NOMO-1 (cell line): ENCODE results near the gene TIRAP.
"Not testable (repeated sequence)": the region's sequence is repeated elsewhere in the genome, so short reads cannot be mapped to it uniquely, and the experiment has no call there.

Experiments
- DNase-seq, 2 experiments: peaks; one replicate each; lab custom pipeline; 2025; ENCODE audit not compliant: unreplicated experiment in 2 of 2; lab: John Stamatoyannopoulos, UW

The TIRAP gene, protein sequence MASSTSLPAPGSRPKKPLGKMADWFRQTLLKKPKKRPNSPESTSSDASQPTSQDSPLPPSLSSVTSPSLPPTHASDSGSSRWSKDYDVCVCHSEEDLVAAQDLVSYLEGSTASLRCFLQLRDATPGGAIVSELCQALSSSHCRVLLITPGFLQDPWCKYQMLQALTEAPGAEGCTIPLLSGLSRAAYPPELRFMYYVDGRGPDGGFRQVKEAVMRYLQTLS

DNA sequence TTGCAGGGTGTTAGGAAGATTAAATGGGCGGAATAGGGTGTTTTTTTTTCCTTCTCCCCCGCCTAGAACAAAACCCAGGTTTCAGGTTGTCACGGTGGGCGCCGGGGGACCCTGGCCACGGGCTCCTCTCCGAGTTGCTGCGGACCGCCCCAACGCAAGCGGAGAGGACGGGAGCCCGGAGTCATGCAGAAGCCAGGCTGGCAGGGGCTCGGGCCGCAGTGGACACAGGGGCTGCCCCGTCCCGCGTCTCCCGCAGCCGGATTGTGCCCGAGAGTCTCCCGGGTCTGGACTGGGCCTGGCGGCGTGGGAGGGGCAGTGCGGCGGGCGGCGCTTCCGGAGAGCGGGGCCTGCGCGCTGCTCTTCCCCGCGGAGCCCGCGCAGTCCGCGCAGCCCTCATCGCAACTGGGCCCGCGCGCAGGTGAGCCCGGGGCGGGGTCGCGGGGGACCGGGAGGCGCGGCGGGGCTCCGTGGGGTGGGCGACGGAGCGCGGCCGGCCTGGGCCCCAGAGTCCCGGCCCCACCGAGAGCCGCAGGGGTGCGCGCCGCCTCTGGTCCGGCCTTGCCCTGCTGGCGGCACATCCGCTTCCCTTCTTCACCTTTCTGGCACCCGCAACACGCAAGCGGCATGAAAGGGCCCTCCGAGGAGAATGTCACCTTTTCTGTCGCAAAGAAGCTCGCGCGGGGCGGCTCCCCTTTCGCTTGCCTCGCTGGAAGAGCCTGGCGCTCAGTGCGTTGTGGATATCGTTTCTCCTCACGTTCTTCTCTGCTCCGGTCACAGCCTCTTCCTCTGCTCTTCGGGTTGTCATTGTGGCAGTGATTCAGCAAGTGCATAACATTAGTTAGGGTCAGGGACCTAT, at the start of gene TIRAP:
Gene TIRAP, plus strand, starts transcription at position 358 of the 856 bp plus-strand sequence. CDS start 7,802 bp downstream, outside the sequence.
- DNase-seq = peak; percentile 40 to 62

DNA sequence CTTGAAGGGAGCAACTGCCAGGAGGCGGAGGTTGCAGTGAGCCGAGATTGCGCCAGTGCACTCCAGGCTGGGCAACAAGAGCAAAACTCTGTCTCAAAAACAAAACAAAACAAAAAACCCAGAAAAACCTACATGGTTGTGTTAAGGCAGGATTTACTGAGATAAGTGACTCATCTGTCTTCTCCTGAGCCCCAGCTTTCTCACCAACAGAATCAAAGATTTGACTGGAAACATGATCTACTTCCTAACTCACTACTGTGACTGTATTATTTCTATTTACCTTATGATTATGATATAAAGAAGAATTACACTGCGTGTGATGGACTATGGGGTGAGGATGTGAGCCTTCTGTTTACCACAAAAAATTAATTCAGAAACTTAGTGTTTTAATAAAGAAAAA, 49.5 kb upstream of the TIRAP start:
- DNase-seq = no peak

DNA sequence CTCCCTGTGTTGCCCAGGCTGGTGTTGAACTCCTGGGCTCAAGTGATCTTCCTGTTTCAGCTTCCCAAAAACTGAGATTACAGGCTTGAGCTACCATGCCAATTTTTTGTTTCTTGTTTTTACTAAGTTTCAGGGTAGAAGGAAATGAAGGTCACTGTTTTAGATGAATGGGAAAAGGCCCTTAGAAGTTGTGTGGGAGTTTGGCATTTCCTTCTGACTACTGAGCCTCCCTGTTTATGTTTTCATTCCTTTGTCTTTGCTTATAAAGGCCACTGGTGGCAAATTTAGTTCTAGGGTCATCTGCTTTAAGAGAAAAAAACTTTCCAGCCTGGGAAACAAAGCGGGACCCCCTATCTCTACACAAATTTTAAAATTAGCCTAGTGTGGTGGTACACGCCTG, 36.3 kb upstream of the TIRAP start:
- no peak for DNase-seq

DNA sequence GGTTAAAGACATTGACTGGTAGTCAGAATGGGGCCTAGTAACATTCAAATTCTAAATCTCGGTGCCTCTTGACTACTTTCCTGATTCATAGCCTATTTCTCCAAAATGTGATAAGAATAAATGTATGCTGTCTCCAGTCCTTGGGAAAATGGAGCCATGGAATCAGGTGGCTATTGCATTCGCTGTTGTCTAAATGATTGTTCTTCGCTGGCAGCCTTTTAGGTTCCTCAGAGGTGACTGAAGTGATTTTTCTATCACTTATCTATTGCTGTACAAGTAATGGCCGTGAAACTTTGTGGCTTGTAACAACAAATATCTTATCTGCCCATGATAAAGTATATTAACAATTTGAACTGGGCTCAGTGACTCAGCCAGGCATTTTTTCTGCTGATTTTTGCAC, 29.6 kb upstream of the TIRAP start:
- no peak for DNase-seq

DNA sequence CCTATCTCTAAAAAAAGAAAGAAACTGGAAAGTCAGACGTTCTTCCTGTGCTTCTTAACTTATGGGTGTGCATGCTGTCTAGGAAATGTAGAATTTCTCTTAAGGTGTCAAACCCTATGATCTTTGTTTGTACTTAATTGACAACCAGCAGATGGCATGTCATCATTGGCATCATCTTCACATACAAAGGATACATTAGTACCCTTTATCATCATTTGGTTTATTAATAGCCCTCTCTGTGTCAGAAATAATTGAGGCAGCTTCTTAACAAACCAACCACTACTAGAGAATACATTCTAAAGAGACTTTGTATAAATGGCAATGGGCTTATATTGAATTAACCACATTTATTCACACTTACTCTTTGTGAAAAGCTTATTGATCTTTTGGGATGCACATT, 28.1 kb upstream of the TIRAP start:
- DNase-seq = no peak

DNA sequence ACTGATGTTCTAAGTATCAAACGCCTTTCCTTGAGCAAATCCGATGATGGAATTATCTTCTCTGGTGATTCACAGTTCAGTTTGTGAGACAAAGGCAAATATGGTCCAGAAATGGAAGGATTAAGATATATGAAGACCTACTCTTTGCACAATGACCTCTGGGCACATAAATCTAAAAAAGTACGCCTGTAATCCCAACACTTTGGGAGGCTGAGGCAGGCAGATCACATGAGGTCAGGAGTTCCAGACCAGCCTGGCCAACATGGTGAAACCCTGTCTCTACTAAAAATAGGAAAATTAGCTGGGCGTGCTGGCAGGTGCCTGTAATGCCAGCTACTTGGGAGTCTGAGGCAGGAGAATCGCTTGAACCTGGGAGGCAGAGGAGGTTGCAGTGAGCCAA, 27.4 kb upstream of the TIRAP start:
- not testable (repeated sequence) for DNase-seq

DNA sequence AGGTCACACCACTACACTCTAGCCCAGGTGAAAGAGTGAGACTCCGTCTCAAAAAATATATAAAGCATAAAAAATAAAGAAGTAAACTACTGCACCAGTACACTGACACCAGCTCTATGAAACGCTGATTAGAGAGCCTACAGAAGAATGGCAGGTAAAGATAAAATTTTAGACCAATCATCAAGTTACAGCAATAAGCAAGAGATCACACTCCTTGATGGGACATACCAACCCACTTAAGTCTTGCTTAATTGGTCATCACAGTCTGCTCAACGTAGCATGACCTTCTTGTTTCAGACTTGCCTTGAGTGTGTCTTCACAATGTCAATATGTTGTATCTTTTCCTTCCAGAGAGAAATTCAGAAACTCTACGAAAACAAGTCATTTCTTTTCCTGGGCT, 26.7 kb upstream of the TIRAP start:
- no peak for DNase-seq

DNA sequence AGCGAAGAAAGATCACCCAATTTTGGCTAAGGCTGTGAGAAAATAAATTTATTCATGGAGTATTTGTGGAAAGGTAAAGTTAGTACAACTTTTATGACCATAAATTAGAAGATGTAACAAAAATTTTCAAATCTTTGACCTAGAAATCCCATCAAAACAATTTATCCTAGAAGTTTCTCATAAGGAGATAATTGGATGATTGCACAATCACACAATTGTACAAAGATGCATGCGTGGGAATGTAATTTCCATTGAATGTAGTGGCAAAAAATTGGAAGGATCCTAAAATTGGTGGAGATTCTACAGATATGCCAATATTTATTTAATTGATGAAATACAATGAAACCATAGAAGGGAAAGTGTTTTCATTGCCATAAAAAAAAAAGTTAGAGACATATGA, 25.7 kb upstream of the TIRAP start:
- DNase-seq = no peak

DNA sequence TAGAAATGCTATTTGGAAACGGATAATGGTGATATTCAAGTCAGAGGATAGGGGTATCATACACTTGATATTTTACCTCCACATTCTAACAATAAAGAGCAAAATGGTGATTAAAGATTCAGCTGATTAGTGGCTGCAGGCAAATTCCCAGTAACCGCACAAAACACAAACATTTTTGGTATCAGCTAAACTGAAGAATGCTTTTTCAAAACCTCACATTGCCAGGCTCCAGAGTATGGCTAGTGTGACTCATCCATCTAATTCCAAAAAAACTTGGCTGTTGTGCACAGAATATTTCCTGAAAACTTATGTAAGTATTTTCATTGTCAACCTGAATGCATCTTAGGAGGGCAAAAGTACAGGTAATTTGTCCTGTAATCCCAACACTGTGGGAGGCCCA, 25.1 kb upstream of the TIRAP start:
- no peak for DNase-seq

DNA sequence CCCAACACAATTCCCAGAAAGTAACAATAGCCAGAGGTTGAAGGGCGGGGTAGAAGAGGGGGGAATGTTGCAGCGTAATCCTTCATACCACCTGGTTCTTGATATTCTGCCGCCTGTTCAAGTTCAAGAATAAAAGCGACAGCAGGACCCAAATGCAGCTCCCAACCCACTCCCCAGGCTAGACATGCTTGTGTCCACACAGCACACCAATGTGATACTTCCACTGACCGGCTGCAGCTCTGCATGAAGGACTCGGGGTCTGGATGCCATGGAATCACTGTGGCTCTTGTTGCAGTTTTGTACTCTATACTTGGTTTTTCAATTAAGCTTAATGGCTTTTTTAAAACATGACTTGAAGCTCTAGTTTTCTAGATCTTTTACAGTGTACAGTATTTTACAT, 20.7 kb upstream of the TIRAP start:
- DNase-seq = no peak

DNA sequence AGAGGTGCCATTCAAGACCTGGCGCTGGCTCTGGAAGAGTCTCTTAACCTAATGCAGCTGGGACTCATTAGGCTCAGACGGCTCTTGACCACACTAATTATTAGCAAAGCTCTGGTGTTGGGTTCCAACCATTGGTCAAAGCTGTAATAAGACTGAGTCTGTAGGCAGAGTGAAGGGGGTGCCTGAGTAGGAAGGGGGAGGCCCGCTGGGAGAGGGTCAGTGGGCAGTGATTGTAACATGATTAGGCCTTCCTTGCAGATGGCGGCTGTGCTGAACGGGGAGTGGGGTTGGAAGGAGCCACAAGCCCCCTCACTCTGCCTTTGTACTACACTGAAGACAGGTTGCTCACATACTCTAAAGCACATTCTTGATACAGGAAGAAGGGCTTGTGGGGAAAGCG, 19.4 kb upstream of the TIRAP start:
- DNase-seq = no peak

DNA sequence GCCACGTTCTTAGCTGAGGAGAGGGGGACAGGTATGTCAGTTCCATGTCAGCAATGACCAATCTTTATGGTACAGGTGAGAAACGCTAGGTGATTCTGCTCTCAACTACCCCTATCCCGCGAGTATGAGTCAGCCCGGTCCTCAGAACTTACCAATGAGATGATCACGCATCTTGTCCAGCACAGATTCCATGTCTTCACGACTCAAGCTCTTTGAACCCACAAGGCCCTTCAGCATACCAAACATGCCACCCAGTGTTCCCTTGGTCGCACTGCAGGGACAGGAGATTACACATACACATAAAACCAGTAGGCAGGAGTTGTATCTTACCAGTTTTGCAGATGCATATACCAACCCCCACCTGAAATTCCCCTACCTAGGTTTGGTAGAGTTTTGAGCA, 17.1 kb upstream of the TIRAP start:
- no peak for DNase-seq

DNA sequence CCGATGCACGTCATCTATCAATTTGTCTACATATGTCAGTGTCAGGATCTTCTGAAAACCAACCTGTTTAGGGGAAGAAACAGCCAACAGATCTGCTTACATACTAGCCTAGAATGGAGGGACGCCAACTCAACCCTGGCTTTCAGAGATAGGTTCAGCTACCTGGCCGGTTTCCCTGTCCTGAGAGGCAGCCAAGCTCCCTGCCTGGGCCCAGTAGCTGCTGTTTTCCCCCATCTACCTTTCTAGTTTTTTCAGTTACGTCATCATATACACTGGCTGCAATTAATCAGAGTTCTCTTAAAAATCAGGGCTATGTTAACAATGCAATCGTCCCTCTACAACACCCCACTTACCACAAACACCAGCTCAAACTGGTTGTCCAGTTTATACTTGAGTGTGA, 15.2 kb upstream of the TIRAP start:
- no peak for DNase-seq

DNA sequence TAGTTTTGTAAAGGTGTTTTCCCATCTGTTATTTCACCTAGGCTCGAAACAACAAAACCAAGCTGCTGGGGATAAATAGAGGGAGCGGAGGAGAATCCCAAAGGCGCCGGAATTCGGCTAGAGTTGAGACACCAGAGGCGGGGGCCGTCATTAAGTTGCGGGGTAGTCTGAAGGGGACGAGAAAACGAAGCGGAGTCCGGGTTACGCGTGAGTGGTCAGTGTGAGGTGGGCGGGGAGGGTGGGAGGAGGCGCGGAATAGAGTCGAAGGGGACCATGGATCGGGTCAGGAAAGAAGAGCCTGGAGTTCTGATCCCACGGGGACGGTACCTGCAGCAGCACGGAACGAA, 14.6 kb upstream of the TIRAP start:
- DNase-seq = no peak

DNA sequence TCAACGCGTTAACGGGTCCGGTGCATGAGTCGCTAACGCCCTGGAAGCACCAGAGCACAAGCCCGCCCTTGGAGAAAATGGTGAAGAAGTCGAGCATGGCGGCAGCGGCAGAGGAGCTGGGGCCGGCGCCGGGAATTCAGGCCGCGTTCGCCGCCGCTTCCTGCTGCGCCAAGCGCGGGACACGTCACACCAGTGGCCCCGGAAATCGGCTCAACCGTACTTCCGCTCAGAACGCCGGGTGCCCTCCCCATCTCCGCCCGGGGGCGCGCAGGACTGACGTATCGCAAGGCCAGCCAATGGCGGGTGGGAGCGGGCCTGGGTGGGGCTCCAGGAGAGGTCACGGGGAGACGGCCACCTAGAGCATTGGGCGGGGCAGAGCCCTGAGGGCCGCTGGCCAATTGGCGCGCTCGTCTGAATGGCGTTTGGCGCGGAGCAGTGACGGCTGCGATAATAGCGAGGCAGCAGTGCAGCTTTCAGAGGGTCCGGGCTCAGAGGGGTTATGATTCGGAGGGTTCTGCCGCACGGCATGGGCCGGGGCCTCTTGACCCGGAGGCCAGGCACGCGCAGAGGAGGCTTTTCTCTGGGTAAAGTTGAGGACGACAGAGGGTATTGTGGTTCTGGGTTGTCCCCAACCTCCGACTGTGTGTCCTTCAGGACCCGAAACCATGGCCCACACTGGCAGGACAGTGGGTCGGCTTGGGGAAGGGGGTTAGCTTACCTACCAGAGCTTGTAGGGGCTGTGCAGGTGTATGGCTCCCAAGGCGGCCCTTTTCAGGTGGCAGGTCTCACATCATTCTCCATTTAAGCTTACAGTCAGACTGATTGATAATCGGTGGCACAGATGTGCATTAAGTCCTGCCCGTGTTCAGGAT, 13.9 kb upstream of the TIRAP start, which contains the start of the genes FOXRED1 and SRPRA:
Gene FOXRED1, plus strand, starts transcription at position 447 of the 872 bp plus-strand sequence. Its CDS starts 53 bp downstream, at position 500.
Gene SRPRA, minus strand, starts transcription at position 188 of the 872 bp plus-strand sequence. Its CDS starts 91 bp downstream, at position 97.
- DNase-seq = peak; percentile 97 to 99

DNA sequence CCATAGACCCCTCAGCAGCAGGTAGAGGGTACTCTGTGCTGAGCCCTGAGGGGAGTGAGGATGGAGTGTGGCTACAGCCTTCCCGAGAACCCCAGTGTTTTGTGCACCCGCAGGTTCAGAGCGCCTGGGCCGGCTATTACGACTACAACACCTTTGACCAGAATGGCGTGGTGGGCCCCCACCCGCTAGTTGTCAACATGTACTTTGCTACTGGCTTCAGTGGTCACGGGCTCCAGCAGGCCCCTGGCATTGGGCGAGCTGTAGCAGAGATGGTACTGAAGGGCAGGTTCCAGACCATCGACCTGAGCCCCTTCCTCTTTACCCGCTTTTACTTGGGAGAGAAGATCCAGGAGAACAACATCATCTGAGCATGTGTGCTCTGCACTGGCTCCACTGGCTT, 5.6 kb upstream of the TIRAP start:
- DNase-seq = no peak

DNA sequence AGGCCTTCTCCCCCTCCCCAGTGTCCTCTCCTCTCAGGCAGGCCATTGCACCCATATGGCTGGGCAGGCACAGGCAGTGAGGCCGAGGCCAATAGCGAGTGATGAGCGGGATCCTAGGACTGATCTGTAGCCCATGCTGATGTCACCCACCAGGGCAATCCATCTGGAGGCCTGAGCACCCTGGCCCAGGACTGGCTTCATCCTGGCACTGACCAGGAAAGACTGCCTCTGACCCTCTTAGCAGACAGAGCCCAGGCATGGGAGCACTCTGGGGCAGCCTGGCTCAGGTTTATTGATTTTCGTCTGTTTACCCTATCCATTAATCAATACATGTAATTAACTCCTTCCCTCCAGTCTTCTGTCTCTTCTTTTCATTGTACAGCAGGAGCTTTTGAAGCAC, 5.1 kb upstream of the TIRAP start:
- no peak for DNase-seq

DNA sequence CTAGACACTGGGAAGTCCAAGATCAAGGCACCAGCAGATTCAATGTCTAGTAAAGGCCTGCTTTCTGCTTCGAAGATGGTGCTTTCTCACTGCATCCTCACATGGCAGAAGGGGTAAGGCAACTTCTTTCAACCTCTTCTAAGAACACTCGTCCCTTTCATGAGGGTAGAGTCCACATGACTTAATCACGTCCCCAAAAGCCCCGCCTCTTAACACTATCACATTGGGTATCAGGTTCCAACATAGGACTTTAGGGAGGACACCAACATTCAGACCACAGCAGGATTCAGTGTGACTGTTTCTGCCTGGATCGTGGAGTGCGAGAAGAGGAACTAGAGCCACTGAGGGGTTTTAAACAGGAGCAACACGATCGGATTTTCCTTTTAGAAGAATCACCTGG, 3.7 kb upstream of the TIRAP start:
- DNase-seq = no peak

DNA sequence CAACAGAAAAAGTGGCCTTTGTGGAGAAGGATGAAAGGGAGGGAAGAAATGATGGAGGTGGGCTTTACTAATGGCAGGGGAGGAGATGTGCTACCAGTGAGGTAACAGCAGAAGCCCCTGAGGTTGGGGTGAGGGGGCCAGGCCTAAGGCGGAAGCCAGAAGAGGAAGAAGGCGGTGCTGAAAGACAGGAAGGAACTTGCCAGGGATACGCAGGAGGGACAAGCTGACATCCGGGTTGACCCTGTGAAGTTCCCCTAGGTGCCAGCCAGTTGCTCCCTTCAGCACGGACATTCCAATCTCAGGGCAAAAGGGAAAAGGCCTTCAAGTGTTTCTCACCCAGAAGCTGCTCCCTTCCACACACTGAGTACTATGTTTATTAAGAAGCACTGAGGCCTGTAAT, 2.3 kb upstream of the TIRAP start:
- peak; percentile 56 for DNase-seq

DNA sequence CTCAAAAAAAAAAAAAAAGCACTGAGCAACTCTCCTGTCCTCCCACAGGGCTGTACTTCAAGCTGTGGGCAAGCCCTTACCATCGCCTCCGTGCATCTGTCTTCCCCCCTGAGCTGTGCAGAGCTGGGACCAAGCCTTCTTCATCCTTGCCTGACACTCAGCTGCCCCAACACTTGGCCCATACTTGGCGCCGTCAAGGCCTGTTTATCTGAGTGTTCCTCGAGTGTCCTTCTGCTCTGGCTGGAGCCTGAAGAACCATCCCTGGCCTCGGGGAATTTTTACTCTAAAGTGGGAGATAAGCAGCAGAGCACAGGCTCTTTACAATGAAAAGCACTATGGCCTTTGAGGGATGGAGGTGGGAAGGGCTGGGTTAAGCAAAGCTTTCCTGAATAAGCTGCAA, 1.6 kb upstream of the TIRAP start:
- no peak for DNase-seq

DNA sequence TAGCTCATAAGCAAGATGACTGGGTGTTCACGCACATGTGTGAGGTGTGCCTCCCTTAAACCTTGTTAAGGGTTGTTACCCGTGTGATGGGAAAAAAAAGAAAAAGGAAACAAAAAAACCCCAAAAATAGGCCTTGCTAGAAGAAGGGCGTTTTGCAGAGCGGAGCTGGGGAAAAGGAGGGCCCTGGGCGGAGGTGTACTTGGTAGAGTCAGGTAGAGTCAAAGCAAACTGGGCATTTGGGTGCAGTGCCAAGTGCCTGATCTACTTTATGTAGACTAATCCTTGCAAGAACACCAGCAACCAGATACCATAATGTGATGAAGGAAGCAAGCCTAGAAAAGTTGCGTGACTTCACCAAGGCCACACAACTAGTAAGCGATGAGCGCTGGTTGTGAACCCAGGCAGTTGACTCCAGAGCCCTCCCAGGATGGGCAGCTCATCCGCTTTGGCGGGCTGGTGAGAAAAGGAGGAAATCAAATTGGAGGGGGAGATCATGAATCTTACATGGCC, 1.2 kb upstream of the TIRAP start:
- DNase-seq = no peak
